Ramos (cell line): ENCODE data around the gene ANKFY1.
"Not testable (repeated sequence)": the region's sequence is repeated elsewhere in the genome, so short reads cannot be mapped to it uniquely, and the experiment has no call there.

Source experiments
- in situ Hi-C: fragments of 300-500 bp; cut with MboI; formaldehyde crosslinking; loops from one replicate; pipeline ENCODE4 v1.14.3; 2022; ENCODE audit warnings: low sequenced_read_pairs; ENCODE audit not compliant: unreplicated experiment

The ANKFY1 gene

DNA sequence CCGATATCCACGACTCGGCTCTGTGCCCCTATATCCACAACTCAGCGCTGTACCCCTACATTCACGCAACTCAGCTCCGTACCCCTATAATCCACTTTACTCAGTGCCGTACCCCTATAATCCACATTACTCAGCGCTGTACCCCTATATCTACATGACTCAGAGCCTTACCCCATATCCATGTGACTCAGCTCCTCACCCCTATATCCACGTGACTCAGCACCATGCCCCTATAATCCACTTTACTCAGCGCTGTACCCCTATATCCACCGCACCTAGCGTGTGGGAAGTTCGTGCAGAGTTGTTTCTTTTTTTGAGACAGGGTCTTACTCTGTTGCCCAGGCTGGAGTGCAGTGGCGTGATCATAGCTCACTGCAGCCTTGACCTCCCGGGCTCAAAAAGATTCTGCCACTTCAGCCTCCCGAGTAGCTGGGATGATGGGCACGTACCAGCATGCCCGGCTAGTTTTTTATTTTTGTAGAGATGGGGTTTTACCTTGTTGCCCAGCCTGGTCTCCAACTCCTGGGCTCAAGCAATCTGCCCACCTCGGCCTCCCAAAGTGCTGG lies 103.4 kb downstream of the ANKFY1 start:
- in situ Hi-C loops = no loop called here

DNA sequence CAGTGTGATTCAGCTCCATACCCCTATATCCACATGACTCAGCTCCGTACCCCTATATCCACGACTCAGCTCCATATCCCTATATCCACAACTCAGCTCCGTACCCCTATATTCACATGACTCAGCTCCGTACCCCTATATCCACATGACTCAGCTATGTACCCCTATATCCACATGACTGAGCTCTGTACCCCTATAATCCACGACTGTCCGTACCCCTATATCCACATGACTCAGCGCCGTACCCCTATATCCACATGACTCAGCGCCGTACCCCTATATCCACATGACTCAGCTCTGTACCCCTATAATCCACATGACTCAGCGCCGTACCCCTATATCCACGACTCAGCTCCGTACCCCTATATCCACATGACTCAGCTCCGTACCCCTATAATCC lies 104.0 kb downstream of the ANKFY1 start:
- in situ Hi-C loops = no loop called here

DNA sequence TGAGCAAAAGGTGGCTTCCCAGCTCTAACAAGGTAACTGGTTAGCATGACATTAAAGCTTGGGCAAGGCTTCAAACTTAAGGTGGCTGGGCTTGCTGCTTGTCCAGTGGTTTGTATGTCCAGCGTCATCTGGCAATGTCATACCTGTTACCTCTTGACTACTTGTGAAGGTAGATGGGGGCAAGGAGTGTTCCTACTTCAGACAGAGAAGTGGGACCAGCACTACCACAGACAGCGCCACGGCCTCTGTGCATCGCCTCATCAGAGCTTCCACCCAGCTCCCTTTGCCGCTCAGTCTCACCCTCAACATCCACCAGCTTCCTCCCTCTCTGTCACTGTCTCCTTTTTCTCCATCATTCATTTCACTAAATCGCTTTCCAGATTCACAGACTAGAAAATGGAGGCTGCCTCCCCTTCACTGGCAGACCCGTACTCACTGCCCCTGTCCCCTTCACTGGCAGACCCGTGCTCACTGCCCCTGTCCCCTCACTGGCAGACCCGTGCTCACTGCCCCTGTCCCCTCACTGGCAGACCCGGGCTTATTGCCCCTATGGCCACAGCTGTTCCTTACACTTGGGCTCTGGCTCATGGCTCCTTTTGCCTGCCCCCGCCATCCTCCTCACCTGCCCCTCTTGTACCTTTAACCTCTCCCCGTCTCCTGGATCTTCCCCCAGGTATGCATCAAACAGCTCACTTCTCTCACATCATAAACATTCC lies 106.0 kb downstream of the ANKFY1 start:
- in situ Hi-C loops = no loop called here

- in situ Hi-C loops = no loop called here
These were observed 106.9 kb downstream of the ANKFY1 start for GRCh38 chr17:4156750-4157381.

DNA sequence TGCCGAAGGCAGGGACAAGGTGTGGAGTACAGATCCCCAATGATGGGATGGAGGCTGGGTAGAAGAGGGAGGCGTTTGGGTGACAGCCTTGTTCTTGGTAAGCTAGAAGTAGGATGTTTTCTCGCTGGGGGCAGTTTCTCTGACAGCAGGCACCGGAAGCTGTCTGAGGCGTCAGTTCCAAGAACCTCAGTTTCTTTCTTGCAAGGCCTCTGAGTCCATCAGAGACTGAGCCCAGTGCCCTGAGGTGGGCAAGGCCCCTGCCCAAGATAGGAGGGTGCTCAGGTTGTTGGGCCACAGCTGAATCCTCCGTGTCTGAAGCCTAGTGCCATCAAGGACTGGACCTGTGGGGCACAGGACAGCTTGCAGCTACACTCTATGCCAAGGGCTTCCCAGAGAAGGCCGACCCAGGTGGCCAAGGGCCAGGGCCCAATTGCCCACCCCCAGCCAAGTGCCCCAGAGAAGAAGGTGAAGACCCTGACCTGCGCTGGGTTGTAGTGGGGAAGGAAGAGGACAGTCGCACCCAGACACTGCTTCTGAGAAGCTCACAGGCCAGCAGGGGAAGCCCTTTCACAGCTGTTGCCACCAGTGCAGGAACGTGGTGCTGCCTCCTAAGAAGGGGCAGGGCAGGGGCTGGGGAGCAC lies 107.7 kb downstream of the ANKFY1 start:
- in situ Hi-C loops = no loop called here

GRCh38 chr17:4154201-4154600 lies 109.6 kb downstream of the ANKFY1 start:
- in situ Hi-C loops = no loop called here

DNA sequence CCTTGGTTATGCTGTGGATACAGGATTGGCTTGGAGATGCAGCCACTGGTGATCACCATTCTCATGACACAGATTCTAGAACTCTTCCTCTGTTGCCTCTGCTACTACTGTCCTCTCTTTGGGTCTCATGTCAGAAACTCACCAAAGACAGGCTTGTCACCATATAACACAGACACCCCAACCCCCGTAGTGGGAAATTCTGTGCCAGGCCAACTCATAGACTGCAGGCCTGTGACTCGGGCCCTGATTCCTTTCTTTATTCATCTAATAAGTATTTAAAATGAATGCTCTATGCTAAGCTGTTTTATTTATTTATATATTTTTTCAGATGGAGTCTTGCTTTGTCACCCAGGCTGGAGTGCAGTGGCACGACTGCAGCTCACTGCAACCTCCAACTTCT lies 111.3 kb downstream of the ANKFY1 start:
- in situ Hi-C loops = no loop called here

DNA sequence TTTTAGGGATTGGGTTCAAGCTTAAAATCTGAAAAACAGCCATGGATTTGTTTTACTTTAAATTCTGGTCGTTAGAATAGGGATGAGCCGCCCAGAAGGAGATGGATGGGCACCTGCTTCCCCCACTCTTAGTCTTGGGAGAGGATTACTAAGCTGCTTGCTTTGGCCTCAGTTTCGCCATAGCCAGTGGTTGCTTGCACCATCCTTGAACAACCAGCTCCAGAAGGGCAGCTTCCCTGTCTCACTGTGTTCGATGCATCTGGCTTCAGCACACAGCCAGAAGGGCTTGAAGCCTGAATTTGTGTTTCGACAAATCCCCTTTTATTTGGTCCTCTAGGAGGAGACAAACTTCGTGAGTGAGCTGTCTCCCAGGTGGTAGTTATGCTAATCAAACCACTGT lies 113.7 kb downstream of the ANKFY1 start:
- in situ Hi-C loops = no loop called here

DNA sequence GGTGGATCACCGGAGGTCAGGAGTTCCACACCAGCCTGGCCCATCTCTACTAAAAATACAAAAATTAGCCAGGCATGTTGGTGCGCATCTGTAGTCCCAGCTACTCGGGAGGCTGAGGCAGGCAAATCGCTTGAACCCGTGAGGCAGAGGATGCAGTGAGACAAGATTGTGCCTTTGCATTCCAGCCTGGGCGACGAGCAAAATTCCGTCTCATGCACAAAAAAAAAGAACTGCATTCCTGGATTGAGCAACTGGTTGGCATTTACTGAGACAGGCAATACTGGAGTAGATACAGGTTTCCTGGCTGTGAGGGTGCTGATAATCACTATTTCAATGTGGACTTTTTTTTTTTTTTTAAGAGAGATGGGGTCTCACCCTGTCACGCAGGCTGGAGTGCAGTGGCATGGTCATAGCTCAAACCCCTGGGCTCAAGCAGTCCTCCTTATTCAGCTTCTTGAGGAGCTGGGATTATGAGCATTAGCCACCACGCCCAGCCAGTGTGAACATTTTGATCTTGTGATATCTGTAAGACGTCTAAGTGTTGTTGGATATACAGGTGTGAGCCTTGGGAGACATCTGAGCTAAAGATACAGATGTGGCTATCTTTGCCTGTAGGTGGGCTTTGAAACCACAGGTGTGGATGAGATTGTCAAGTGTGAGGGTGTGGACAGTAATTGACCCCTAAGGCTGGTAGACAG lies 115.0 kb downstream of the ANKFY1 start:
- in situ Hi-C loops = no loop called here

- in situ Hi-C loops = no loop called here
These were observed 115.9 kb downstream of the ANKFY1 start for GRCh38 chr17:4147751-4148310.

DNA sequence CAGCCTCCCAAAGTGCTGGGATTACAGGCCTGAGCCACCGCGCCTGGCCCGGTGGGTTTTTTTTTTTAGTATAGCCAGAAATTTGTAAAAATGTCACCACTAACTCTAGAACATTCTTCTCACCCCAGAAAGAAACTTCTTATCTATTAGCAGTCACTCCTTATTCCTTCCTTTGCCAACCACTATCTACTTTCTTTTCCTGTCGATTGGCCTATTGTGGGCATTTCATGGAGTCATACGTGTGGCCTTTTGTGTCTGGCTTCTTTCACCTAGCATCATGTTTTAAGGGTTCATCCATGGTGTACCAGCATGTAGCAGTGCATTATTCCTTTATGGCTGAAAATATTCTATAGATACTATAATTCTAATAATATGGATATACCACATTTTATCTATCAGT lies 117.1 kb downstream of the ANKFY1 start:
- in situ Hi-C loops = no loop called here

GRCh38 chr17:4144422-4144747 lies 119.4 kb downstream of the ANKFY1 start:
- in situ Hi-C loops = no loop called here

DNA sequence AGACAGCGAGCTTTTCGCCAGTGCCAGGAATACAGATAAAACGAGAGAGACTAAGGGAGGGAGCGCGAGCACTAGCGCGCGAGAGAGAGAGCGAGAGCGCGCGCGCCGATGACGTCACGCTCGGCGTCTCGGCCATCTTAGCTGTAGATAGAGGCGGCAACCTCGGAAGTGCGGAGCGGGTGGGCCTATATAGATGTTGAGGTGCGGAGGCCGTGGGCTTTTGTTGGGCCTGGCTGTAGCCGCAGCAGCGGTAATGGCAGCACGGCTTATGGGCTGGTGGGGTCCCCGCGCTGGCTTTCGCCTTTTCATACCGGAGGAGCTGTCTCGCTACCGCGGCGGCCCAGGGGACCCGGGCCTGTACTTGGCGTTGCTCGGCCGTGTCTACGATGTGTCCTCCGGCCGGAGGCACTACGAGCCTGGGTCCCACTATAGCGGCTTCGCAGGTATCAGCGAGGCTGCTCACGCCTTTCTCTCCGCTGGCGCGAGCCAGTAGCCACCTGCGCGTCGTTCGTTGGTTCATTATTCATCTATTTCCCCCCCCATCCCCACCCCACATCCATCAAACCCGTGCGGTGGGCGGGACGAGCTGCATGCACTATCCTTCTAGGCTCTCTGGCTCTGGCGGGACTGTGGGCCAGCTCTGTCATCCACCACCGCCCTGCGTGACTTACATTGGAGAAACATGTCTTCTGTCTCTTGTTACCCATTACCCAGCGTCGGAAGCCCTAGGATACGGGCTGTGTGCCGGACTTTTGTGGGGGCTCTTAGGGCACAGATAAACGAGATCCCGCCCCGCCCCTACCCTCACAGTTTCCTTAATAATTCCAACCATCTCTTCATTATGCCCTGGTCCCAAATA lies 120.0 kb downstream of the ANKFY1 start:
- in situ Hi-C loops = no loop called here

- in situ Hi-C loops = no loop called here
These were observed 121.5 kb downstream of the ANKFY1 start for GRCh38 chr17:4142107-4142900.

- in situ Hi-C loops = no loop called here
These were observed 123.7 kb downstream of the ANKFY1 start for GRCh38 chr17:4140125-4140524.

DNA sequence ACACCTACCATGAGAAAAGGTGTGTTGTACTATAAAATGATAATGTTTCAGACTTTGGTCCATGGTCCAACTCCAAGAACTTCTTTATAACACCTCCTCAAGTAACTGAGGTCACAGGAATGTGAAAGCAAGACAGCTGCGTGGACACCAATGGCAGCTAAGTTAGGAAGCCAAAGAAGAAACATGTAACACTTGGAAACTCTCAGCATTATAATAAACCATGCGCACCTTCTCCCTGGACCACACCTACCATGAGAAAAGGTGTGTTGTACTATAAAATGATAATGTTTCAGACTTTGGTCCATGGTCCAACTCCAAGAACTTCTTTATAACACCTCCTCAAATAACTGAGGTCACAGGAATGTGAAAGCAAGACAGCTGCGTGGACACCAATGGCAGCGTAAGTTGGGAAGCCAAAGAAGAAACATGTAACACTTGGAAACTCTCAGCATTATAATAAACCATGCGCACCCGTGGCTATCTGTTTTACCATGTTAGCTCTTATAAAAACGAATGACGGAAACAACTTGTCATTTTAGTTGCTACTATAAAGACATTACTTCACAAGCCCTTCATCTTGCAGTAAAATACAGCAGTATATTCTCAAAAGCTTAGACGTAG lies 124.8 kb downstream of the ANKFY1 start:
- in situ Hi-C loops = not testable (repeated sequence)

GRCh38 chr17:4136373-4136772 lies 127.4 kb downstream of the ANKFY1 start:
- in situ Hi-C loops = no loop called here

- in situ Hi-C loops = no loop called here
These were observed 128.3 kb downstream of the ANKFY1 start for GRCh38 chr17:4135489-4135888.
